ENCODE results near the gene WDR70. TPM values are rescaled to one million over a fixed set of nuclear protein-coding genes. Genes with fewer than 3 reads are reported as not detected.
"Not testable (repeated sequence)": the region's sequence is repeated elsewhere in the genome, so short reads cannot be mapped to it uniquely, and the experiment has no call there.

Gene WDR70
- 49.6 TPM for total RNA-seq

DNA sequence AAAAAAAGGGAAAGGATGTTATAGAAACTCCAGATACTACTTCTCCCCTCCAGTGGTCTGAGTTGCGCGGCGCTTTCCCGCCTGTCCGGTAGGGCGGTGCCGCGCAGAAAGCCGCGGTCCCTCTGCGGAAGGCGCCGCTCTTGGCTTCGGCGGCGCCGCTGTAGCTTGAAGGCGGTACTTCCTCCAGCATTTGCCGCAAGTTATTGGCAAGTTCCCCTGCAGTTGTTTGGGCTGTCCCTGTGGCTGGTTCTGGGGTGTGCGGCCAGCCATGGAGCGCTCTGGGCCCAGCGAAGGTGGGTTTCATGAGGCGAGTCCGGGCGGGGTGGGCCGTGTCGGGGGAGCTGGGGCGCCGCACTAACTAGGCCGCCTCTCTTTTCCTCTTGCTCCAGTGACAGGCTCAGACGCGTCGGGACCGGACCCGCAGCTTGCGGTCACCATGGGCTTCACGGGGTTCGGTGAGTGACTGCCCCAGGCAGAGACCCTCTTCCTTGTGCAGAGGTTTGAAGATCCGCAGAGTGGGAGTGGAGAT lies at the start of gene WDR70:
Gene WDR70, plus strand, starts transcription at position 219 of the 529 bp plus-strand sequence. Its CDS starts 50 bp downstream, at position 269.
- DNase-seq = peak; percentile 86

DNA sequence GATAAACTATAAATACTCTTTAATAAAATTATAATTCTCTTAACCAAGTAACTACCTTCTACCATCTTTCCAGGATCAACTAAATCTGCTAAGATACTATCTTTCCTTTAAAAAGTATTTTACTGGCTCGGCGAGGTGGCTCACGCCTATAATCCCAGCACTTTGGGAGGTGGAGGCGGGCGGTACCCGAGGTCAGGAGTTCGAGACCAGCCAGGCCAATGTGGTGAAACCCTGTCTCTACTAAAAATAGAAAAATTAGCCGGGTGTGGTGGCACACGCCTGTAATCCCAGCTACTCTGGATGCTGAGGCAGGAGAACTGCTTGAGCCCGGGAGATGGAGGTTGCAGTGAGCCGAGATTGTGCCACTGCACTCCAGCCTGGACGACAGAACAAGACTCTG lies 44.4 kb upstream of the WDR70 start:
- not testable (repeated sequence) for DNase-seq

DNA sequence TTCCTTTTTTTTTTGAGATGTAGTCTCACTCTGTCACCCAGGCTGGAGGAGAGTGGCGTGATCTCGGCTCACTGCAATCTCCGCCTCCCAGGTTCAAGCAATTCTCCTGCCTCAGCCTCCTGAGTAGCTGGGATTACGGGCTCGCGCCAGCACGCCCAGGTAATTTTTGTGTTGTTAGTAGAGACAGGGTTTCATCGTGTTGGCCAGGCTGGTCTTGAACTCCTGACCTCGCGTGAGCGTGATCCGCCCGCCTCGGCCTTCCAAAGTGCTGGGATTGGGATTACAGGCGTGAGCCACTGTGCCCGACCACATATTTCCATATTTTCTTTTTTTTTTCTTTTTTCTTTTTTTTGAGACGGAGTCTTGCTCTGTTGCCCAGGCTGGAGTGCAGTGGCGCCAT lies 36.4 kb upstream of the WDR70 start:
- not testable (repeated sequence) for DNase-seq

GRCh38 chr5:37355161-37355560 lies 24.0 kb upstream of the WDR70 start:
- no peak for DNase-seq

DNA sequence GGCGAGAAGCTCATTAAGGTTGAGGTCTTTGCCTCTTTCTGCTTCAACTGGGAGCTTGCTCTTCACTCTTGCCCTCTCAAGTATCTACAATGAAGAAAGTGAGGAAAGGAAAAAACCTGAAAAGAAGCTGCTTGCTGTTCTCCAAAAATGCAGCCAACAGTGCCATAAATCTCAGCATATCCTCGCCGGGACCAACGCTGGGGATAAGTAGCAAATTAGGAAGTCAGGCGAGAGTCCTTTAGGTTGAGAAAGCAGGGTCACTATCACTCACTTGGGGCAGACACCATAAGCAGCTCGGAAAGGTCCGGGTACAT lies 8.6 kb upstream of the WDR70 start:
- no peak for DNase-seq

DNA sequence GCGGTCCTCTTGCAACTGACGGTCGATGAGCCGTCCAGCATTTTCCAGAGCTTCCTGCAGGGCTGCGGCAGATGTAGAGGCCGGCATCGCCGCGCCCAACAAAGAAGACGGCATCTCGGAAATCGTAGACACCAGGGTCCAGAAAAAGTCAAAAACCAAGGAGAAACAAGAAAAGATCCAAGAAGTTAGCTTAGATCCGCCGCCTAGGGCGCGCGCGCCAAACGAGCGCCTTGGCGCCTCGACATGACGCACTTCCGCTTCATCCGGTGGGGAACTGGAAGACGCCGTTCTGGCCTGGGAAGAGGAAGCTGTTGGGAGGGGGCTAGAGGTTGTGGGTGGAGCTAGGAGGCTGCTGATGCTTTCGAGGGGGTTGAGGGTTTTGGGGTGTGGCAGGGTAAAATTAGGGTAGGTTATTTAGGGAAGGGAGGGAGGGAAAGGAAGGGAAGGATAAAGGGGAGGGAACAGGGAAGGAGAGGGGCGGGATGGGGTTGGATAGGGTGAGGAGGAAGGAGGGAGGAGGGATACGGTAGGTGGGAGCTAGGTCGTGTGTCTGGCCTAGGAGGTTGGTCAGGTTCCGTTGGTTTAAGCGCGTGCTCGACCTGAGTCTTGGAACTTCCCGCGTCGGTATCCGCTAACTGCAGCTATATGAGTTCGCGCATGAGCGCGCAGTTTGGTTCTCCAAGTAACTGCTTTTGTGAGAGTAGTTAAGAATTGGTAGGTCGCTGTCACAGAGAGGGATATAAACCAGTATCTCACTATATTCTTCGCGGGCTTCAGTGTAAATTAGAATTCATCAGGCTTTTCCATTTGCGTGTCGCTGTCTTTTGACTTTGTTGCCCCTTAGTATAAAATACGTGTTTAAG lies 8.0 kb upstream of the WDR70 start, which contains the start of gene NUP155:
Gene NUP155, minus strand, starts transcription at position 243 of the 863 bp plus-strand sequence. Its CDS starts 129 bp downstream, at position 114.
- DNase-seq = peak; percentile 93

- DNase-seq = no peak
These were observed 4.0 kb upstream of the WDR70 start for GRCh38 chr5:37375091-37375490.

- DNase-seq = not testable (repeated sequence)
These were observed 1.1 kb upstream of the WDR70 start for GRCh38 chr5:37378066-37378465.

- DNase-seq = no peak
These were observed 12.5 kb downstream of the WDR70 start for GRCh38 chr5:37391591-37391990.

DNA sequence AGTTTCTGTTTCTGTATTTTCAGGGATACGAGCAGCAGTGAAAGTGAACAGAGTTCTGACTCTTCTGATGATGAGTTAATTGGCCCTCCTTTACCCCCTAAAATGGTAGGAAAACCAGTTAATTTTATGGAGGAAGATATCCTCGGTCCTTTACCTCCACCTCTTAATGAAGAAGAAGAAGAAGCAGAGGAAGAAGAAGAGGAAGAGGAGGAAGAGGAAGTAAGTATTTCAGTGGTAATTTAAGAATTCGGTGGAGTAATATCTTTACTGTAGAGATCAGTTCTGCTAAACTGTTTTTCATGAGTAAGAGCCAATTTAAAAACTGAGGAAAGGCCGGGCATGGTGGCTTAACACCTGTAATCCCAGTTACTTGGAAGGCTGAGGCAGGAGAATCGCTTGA lies 17.2 kb downstream of the WDR70 start:
- DNase-seq = no peak

DNA sequence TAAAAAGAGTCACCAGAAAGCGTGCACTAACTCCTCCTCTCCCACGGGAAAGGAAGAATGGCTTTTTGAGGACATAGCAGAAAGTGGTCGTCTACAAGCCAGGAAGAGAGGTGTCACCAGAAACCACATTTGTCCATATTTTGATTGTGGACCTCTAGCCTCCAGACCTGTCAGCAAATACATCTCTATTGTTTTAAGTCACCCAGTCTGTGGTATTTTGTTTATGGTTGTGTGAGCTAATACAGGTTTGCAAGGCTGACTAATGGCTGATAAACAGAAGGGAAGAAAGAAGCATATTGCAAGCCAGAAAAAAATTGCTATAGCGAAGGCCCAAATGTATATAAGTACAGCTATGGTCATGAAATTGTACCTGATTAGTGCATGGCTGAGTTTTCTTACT lies 21.4 kb downstream of the WDR70 start:
- DNase-seq = no peak

DNA sequence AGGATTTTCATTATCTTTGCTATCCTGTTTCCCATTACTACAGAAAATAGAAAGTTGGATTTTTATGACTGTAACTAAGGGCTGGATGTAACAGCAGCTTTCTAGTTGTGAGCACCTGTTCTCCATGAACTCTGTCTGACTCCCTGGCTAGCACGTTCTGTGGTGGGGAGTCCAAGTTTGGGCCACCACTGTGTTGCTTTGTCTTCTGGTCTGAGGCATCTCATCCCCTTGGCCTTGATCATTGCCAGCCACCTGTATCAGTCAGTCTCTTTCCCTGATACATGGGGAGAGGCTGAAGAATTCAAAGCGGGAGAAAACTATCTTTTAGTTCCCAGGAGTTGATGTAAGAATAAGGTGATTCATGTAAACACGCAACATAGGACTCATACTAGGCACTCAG lies 33.4 kb downstream of the WDR70 start:
- no peak for DNase-seq

DNA sequence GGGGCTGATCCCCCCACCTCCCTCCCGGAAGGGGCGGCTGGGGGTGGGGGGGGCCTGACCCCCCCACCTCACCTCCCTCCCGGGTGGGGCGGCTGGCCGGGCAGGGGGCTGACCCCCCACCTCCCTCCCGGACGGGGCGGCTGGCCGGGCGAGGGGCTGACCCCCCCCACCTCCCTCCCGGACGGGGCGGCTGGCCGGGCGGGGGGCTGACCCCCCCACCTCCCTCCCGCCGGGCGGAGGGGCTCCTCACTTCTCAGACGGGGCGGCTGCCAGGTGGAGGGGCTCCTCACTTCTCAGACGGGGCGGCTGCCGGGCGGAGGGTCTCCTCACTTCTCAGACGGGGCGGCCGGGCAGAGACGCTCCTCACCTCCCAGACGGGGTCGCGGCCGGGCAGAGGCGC lies 36.3 kb downstream of the WDR70 start:
- DNase-seq = not testable (repeated sequence)

GRCh38 chr5:37417347-37417746 lies 38.2 kb downstream of the WDR70 start:
- DNase-seq = no peak

GRCh38 chr5:37424441-37424840 lies 45.3 kb downstream of the WDR70 start:
- no peak for DNase-seq

DNA sequence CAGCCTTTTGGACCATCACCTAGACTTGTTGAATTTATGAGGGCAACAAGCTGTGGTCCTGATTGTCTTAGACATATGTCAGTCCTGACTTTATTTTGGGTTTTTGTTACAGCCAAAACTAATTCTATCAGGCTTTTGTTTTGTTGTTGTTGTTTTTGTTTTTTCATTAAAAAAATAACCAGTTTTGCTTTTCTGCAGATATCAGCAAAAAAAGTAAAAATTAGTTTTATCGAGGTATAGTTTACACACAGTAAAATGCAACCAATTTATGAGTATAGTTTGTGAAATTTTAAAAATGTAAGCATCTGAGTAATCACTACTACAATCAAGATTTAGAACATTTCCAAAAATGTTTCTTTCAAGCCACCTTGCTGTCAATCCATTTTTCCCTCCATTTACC lies 48.9 kb downstream of the WDR70 start:
- no peak for DNase-seq

DNA sequence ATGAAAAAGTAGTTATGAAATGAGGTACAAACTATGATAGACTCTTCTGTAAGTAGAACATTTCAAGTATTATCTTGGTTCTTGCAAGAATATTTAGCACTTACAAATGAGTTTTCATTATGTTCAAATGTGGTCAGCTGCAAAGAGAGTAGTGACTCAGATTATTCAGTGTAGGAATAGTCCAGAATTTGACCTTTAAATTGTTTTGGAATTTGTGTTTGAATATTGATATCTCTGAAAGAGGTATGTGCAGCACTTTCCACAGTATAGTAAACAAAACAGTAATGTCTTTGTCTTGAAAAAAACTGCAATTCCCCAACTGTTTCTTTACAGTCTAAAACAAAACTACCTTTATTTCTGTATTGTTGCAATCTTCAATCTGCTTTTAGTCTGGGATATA lies 56.1 kb downstream of the WDR70 start:
- DNase-seq = no peak

DNA sequence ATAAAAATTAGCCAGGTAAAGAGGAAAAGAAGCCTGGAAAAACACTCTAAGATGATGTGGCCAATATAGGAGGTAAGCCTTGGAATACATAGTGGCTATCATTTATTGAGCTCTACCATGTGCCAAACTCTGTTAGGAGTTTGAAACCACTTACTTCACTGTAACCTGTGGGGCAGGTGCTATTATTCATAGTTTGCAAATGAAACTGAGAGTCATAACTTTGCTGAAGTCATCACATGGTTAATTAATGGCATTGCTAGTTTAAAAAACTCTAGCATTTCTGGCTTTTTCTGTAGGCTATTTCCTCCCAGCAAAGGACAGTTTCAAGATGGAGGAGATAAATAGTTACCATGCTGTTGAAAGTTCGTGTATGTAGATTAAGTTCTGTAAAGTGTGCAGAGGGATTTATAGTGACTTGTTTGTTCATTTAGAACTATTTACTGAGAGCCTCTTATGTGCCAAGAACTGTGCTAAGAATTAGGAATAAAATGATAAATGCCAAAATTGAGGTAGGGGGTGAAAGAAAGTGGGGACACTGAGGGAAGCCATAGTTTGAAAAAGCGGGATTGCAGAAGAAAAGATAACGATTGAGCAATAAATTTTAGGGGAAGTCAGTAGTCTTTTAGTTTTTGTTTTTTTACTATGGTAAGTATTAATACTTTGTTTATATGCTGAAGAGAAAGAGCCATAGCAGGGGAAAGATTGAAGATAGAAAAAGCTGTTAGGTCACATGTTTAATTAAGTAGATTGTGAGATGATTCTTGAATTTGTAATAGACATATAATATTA lies 57.2 kb downstream of the WDR70 start:
- DNase-seq = no peak

DNA sequence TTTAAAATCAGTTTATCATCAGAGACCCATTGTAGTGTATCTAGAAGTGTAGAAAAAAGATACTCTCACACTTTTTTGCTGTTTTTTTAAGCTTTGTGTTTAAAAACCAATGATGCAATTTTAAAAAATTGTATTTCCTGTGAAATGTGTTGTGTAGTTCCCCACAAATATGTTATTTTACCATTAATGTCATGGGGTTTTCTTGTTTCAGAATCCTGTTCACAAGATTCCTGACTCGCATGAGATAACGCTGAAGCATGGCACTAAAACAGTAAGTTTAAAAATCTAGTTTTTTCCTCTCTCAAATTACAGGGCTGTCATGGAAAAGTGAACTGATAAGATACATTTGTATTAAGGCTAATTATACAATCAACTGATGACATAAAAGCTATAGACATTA lies 58.6 kb downstream of the WDR70 start:
- DNase-seq = no peak

DNA sequence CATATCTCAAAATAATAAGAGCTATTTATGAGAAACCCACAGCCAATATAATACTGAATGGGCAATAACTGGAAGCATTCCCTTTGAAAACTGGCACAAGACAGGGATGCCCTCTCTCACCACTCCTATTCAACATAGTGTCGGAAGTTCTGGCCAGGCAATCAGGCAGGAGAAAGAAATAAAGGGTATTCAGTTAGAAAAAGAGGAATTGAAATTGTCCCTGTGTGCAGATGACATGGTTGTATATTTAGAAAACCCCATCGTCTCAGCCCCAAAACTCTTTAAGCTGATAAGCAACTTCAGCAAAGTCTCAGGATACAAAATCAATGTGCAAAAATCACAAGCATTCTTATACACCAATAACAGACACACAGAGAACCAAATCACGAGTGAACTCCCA lies 66.7 kb downstream of the WDR70 start:
- DNase-seq = not testable (repeated sequence)

GRCh38 chr5:37448941-37449340 lies 69.8 kb downstream of the WDR70 start:
- DNase-seq = no peak

- DNase-seq = not testable (repeated sequence)
These were observed 72.9 kb downstream of the WDR70 start for GRCh38 chr5:37451991-37452390.

GRCh38 chr5:37453252-37453651 lies 74.1 kb downstream of the WDR70 start:
- DNase-seq = not testable (repeated sequence)
